Ascending aorta (tissue), 2 donors: ENCODE data around the gene EYA4. TPM values are rescaled to one million over a fixed set of nuclear protein-coding genes. Genes with fewer than 3 reads are reported as not detected.
"Not testable (repeated sequence)": the region's sequence is repeated elsewhere in the genome, so short reads cannot be mapped to it uniquely, and the experiment has no call there.

Source experiments
- DNase-seq, 2 donors: peaks; one replicate each; pipeline ENCODE4 v3.0.0-alpha.2; 2019; ENCODE audit warnings: low spot score in 2 of 2
- H3K27ac ChIP-seq, 2 donors: fragments of 200-600 bp; sonication (generic); one replicate each; pipeline ENCODE4 v1.5.1; 2016 to 2017; ENCODE audit warnings: mild to moderate bottlenecking in 1 of 2
- H3K27me3 ChIP-seq: fragments of 200-600 bp; sonication (generic); one replicate; pipeline ENCODE4 v1.5.1; 2017
- H3K36me3 ChIP-seq, 2 donors: fragments of 200-600 bp; sonication (generic); one replicate each; pipeline ENCODE4 v1.5.1; 2016
- H3K4me1 ChIP-seq, 2 donors: fragments of 200-600 bp; sonication (generic); one replicate each; pipeline ENCODE4 v1.5.1; 2016 to 2017; ENCODE audit warnings: mild to moderate bottlenecking in 1 of 2
- H3K4me3 ChIP-seq, 2 donors: fragments of 200-600 bp; sonication (generic); one replicate each; pipeline ENCODE4 v1.5.1; 2016 to 2017; ENCODE audit warnings: mild to moderate bottlenecking in 1 of 2
- H3K9me3 ChIP-seq, 2 donors: fragments of 200-600 bp; sonication (generic); one replicate each; pipeline ENCODE4 v1.5.1; 2016
- intact Hi-C: fragments of 100-400 bp; cut with DNase I; formaldehyde crosslinking; loops from one replicate; pipeline ENCODE4 v1.15.1; 2023
- total RNA-seq: library from RNA; depleted of rRNA; stranded (reverse); fragments of >200 nt; gene quantifications from one replicate; pipeline ENCODE4 v1.1.0, GENCODE V29; 2016
- TF ChIP-seq, protein P1 (sequence below), 3 experiments: fragments of 200-600 bp in 2 of 3; fragments of 450-650 bp in 1 of 3; sonication (generic) in 2 of 3; IDR thresholded peaks; one replicate each; pipeline ENCODE4 v1.5.1; 2016 to 2019; ENCODE audit warnings: antibody characterized with exemption in 3 of 3, mild to moderate bottlenecking in 1 of 3, moderate library complexity in 1 of 3

The EYA4 gene
- total RNA-seq, 1 donor from 2014 or later: 6.2 TPM

DNA sequence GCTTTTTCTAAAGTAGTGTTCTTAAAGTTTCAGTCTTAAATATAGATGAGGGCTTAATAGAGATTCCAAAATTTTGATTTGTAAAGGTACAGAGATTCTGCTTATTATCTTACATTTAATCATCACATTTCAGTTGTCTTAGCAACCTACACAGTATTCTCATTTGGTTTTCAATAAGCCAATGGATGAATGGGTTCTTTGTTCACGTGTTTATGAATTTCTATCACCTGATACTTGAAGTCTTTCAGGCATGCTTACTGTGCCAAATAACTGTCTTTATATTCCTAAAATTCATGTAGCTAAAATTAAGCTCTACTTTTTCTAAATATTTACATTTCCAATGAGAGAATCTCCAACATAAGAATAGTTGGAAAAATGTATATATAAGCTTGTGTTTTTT is 152.7 kb downstream of the EYA4 start:
- H3K36me3 ChIP-seq: no peaks in the 10 kb centered on the region
- H3K27ac ChIP-seq: no peak overlapping the region
- H3K9me3 ChIP-seq: no peaks in the 10 kb centered on the region
- TF ChIP-seq, protein P1, sequence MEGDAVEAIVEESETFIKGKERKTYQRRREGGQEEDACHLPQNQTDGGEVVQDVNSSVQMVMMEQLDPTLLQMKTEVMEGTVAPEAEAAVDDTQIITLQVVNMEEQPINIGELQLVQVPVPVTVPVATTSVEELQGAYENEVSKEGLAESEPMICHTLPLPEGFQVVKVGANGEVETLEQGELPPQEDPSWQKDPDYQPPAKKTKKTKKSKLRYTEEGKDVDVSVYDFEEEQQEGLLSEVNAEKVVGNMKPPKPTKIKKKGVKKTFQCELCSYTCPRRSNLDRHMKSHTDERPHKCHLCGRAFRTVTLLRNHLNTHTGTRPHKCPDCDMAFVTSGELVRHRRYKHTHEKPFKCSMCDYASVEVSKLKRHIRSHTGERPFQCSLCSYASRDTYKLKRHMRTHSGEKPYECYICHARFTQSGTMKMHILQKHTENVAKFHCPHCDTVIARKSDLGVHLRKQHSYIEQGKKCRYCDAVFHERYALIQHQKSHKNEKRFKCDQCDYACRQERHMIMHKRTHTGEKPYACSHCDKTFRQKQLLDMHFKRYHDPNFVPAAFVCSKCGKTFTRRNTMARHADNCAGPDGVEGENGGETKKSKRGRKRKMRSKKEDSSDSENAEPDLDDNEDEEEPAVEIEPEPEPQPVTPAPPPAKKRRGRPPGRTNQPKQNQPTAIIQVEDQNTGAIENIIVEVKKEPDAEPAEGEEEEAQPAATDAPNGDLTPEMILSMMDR (IDR thresholded peaks at IDR 0.05): no peak
- intact Hi-C loops: no loop called here
- no peak overlapping the region for H3K4me3 ChIP-seq
- H3K4me1 ChIP-seq: no peaks in the 10 kb centered on the region
- DNase-seq: no peak
- H3K27me3 ChIP-seq: no peaks in the 10 kb centered on the region

- H3K27me3 ChIP-seq: no peaks in the 10 kb centered on the region
- H3K9me3 ChIP-seq: no peaks in the 10 kb centered on the region
- TF ChIP-seq, protein P1 (IDR thresholded peaks at IDR 0.05): no peak
- no peak for DNase-seq
- H3K4me3 ChIP-seq: no peak overlapping the region
- no peaks in the 10 kb centered on the region for H3K4me1 ChIP-seq
- H3K27ac ChIP-seq: no peak overlapping the region
- intact Hi-C loops: no loop called here
- no peaks in the 10 kb centered on the region for H3K36me3 ChIP-seq
Measured at GRCh38 chr6:133394630-133395029, 153.5 kb downstream of the EYA4 start.

DNA sequence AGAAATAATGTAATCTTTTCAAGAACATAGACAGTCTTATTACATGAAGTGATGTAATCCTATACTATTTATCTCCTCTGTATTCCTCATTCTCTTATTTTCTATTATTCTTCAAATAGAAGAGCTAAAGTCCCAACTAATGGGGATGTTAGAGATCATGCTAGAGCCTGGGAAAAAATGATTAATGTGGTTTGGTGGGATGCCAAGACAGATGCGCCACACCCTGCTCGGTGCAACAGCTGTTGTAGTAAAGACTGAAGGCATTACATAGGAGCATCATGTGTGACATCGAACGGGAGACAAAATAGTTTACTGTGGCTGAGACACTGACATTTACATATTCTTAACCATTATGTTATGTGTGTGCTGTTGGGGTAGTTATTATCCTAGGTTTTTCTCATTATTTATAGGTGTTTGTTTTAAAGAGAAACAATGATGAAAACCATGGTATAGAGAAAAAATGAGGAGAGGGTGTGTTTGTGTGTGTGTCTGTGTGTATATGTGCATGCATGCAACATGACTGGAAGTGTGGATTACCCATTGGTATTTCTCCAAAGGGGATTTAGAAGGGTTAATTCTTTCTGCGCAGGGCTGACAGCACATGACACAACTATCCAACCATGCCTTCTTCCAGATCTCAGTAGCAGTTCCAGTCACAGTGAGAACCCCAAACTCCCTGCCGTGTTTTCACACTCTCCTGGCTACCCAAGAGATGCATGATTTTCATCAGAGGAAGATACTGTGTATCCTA is 155.3 kb downstream of the EYA4 start:
- TF ChIP-seq, protein P1 (IDR thresholded peaks at IDR 0.05): no peak
- H3K4me1 ChIP-seq: no peaks in the 10 kb centered on the region
- H3K4me3 ChIP-seq: no peak overlapping the region
- no peak for DNase-seq
- no peak overlapping the region for H3K27ac ChIP-seq
- H3K27me3 ChIP-seq: no peaks in the 10 kb centered on the region
- intact Hi-C loops: no loop called here
- no peaks in the 10 kb centered on the region for H3K9me3 ChIP-seq
- H3K36me3 ChIP-seq: no peaks in the 10 kb centered on the region

DNA sequence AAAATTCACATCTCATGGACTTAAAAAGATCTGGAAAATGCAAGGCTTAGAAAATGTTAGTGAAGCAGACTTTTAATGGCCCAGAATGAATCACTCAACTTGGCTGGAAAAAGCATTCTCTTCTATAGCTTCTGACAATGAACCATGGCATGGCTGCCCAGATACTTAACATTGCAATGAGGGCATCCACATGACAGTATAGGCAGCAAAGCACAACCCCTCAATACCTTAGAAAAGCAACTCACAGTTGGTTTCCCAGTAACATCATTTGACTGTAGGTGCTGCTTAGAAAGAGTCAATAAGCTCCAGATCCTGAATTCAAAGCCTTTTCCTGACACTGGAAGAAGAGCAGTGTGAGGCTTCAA is 155.8 kb downstream of the EYA4 start:
- Histone ChIP-seq H3K9me3 (no peaks in the 10 kb centered on the region), H3K27ac (no peak overlapping the region), H3K27me3 (no peaks in the 10 kb centered on the region), H3K4me3 (no peak overlapping the region), H3K4me1 (no peaks in the 10 kb centered on the region), H3K36me3 (no peaks in the 10 kb centered on the region)
- intact Hi-C loops: no loop called here
- TF ChIP-seq, protein P1 (IDR thresholded peaks at IDR 0.05): no peak
- DNase-seq: no peak

- intact Hi-C loops, H3K9me3 ChIP-seq, H3K4me1 ChIP-seq, H3K36me3 ChIP-seq, H3K27ac ChIP-seq, H3K4me3 ChIP-seq, DNase-seq, H3K27me3 ChIP-seq: not testable (repeated sequence)
Measured at GRCh38 chr6:133397601-133398000, 156.4 kb downstream of the EYA4 start.

DNA sequence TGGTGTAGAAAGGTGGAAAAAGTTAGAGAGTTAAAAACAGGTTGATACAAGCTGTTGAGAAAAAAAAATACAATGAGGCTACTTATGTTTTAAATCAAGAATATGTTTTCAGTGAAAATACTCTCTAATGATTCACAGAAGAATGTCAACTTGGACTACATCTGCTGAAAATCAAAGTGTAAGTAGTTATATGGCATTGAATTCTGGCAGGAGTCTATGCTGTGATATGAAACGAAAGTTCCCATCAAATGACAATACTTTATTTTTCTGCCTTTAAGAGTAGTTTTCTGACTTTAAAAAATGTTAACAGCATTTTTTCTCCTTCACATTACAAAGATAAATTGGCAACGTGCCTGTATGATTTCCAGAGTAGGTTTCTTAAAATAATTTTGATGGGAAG is 158.3 kb downstream of the EYA4 start:
- no peak for DNase-seq
- Histone ChIP-seq H3K4me3 (no peak overlapping the region), H3K27ac (no peak overlapping the region), H3K36me3 (no peaks in the 10 kb centered on the region), H3K9me3 (no peaks in the 10 kb centered on the region), H3K4me1 (no peaks in the 10 kb centered on the region), H3K27me3 (no peaks in the 10 kb centered on the region)
- TF ChIP-seq, protein P1 (IDR thresholded peaks at IDR 0.05): no peak
- intact Hi-C loops: no loop called here
